Bone marrow (tissue), 2 donors: ENCODE data around the gene AHCYL2.
"Not testable (repeated sequence)": the region's sequence is repeated elsewhere in the genome, so short reads cannot be mapped to it uniquely, and the experiment has no call there.

ENCODE experiments used
- DNase-seq, 2 donors: peaks; one replicate each; lab custom pipeline; 2025; lab: John Stamatoyannopoulos, UW

AHCYL2 gene

GRCh38 chr7:129454249-129454551 is 229.4 kb downstream of the AHCYL2 start:
- no peak for DNase-seq

DNA sequence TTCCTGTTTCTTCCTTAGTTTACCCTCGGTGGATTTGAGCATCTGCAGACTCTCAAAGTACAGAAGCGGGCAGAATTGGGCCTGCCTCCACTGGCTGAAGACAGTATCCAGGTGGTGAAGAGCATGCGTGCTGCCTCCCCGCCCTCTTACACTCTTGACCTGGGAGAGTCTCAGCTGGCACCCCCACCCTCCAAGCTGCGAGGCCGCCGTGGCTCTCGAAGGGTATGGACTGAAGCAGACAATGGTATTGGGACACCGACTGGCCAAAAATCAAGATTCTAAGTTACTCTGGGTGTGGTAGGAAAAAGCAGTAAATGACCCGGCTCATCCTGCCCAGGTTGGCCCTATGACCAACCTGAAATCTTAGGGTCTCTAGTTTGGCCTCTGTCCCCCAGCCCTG is 231.6 kb downstream of the AHCYL2 start:
- no peak for DNase-seq

DNA sequence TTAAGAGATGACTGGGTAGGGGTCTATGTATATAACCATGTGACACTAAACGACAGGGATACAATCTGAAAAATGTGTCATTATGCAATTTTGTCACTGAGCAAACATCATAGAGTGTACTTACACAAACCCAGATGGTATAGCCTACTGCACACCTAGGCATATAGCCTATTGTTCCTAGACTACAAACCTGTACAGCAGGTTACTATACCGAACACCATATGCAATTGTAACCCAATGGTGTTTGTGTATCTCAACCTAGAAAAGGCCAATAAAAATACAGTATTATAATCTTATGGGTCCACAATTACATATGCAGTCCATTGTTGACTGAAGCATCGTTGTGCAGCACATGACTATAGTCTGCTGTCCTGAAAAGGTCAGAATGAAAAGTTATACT is 232.3 kb downstream of the AHCYL2 start:
- no peak for DNase-seq

DNA sequence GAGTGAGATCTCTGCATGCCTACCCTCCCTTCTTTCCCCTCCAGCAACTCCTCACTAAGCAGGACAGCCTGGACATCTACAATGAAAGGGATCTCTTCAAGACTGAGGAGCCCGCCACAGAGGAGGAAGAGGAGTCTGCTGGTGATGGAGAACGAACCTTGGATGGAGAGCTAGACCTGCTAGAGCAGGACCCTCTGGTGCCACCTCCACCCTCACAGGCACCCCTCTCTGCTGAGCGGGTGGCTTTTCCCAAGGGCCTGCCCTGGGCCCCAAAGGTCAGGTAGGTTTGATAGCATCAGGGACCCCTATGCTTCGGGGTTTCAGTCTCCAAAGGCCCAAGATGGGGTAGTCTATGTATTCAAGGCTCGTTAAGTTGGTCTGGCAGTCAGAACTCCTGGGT is 233.3 kb downstream of the AHCYL2 start:
- DNase-seq, result no peak

DNA sequence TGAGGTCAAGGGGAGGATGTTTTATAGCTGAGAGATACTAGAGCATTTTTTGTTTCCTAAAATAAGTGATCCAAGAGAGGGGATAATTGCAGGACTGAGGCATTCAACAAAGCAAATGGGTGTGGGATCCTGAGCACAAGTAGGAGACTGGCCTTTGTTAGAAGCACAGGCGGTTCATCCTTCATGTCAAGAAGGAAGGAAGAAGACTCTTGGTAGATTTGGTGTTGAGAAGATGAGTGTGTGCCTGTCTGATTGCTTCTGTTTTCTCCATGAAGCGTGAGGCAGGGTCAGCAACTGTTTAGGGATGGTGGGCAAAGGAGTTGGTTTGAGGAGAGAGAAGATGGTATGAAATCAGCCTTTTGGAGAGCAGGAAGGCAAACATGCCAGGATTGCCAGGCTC is 237.0 kb downstream of the AHCYL2 start:
- DNase-seq, result no peak

DNA sequence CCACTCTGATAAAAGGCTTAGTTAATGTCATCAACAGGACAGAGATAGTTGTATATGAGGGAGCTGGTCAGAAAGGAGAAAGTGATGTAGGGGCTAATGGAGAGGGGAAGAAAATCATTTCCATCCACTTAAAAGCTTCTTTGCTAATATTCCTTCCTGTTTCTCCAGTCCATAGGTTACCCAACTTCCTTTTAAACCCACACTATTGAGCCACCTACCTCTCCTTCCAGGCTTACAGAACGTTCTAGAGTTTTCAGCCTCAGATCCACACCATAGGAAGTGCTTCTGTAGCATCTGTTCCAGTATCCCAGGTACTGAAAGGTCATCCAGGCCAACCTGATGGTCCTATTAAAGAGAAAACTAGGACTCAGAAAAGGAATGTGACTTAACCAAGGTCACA is 237.6 kb downstream of the AHCYL2 start:
- no peak for DNase-seq

GRCh38 chr7:129464194-129464593 is 239.4 kb downstream of the AHCYL2 start:
- no peak for DNase-seq

DNA sequence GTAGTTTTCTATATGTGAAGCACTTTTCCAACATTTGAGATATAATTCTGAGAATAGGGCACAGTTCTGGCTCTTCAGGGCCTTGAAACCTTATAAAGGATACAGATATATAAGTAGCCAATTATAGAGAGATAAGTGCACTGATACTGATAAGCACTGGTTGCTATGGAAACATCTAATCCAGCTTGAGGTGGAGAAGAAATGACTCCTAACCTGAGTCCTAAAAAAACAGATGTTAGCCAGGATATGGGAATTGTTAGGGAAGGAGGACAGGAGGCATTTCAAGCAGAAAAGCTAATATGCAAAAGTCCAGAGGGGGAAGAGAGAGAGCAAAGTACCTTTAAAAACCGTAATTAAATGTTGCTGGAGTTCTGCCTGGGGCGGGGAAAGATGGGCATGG is 240.2 kb downstream of the AHCYL2 start:
- no peak for DNase-seq

DNA sequence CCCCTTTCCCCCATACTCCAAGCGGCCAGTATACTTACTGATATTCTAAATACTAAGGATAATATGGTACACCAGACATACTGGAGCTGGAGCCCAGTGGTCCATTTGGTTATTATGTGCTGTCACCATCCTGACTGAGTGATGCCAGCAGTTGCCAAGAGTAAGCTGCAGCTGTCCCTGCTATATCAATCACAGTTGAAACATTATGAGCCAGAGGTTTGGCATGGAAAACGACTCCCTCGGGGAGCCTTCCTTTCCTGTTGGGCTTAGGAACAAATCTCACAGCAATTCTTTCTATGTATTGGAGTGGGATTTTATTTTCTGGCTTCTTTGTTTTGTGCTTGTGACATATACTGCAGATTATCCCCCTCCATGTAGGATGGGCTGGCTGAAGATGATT is 242.0 kb downstream of the AHCYL2 start:
- DNase-seq, result no peak

DNA sequence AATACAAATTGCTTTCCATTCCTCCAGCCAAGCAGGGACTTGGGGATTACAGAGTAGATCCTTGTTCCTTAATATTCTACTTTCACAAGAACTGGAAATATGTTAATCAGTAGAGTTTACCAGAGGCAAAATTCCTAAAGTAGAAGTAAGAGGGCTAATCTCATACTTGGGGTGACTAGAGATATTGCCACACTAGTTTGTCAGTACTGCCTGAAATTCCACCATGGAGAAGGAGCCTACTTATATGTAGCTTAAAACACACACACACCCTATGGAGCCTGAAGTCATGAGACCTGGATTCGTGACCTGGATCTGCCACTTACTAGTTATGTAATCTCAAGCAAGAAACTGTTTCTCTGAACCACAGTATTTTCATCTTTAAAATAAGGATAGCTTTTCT is 243.3 kb downstream of the AHCYL2 start:
- DNase-seq, result no peak

- no peak for DNase-seq
Observed at GRCh38 chr7:129468547-129468946, 243.7 kb downstream of the AHCYL2 start.

- DNase-seq, result no peak
Observed at GRCh38 chr7:129469930-129470329, 245.1 kb downstream of the AHCYL2 start.

GRCh38 chr7:129470411-129470810 is 245.6 kb downstream of the AHCYL2 start:
- DNase-seq, result no peak

DNA sequence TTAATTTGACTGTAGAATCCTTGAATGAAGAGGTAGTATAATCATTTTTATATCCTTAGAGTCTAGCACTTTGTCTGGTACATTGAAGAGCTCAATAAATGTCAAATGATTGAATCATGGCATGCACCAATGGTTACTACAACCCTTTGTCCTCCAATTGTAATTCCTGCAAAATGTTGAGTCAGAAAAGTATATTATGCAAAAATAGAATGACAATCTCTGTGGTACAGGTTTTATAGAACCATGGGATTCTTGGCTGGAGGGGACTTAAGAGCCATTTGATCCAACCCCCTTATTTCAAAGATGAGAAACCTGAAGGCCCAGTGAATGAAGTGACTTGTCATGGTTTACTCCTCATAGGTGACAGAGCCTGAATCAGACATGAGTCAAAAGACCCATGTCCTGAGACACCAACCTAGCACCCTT is 246.6 kb downstream of the AHCYL2 start:
- DNase-seq, result no peak

- not testable (repeated sequence) for DNase-seq
Observed at GRCh38 chr7:129475931-129476330, 251.1 kb downstream of the AHCYL2 start.

GRCh38 chr7:129476398-129476797 is 251.6 kb downstream of the AHCYL2 start:
- not testable (repeated sequence) for DNase-seq
